Activated T-cell treated with anti-CD3 and anti-CD28 coated beads for 24 hours (primary cell): ENCODE results near the gene ELFN2.

Experiments
- DNase-seq: peaks from one replicate; pipeline ENCODE4 v3.0.0-alpha.2; 2020; ENCODE audit warnings: low read depth

ELFN2 gene

GRCh38 chr22:37381489-37381888 lies 45.8 kb downstream of the ELFN2 start:
- DNase-seq, result no peak

GRCh38 chr22:37379722-37380121 lies 47.6 kb downstream of the ELFN2 start:
- no peak for DNase-seq

- no peak for DNase-seq
These were observed 48.2 kb downstream of the ELFN2 start for GRCh38 chr22:37379085-37379484.

- no peak for DNase-seq
These were observed 48.6 kb downstream of the ELFN2 start for GRCh38 chr22:37378642-37379058.

GRCh38 chr22:37377927-37378326 lies 49.4 kb downstream of the ELFN2 start:
- no peak for DNase-seq

- no peak for DNase-seq
These were observed 50.1 kb downstream of the ELFN2 start for GRCh38 chr22:37377138-37377537.

- DNase-seq, result no peak
These were observed 50.6 kb downstream of the ELFN2 start for GRCh38 chr22:37376643-37377042.

GRCh38 chr22:37375801-37376200 lies 51.5 kb downstream of the ELFN2 start:
- DNase-seq, result no peak

GRCh38 chr22:37374571-37374970 lies 52.7 kb downstream of the ELFN2 start:
- DNase-seq, result no peak

GRCh38 chr22:37373451-37373850 lies 53.8 kb downstream of the ELFN2 start:
- no peak for DNase-seq

GRCh38 chr22:37371911-37372310 lies 55.4 kb downstream of the ELFN2 start:
- DNase-seq, result no peak

GRCh38 chr22:37371491-37371890 lies 55.8 kb downstream of the ELFN2 start:
- DNase-seq, result no peak

GRCh38 chr22:37370306-37370979 lies 56.8 kb downstream of the ELFN2 start:
- no peak for DNase-seq

GRCh38 chr22:37369483-37369882 lies 57.8 kb downstream of the ELFN2 start:
- DNase-seq, result no peak

- DNase-seq, result no peak
These were observed 59.2 kb downstream of the ELFN2 start for GRCh38 chr22:37368058-37368457.

- DNase-seq, result no peak
These were observed 60.7 kb downstream of the ELFN2 start for GRCh38 chr22:37366601-37367000.

GRCh38 chr22:37365950-37366349 lies 61.3 kb downstream of the ELFN2 start:
- DNase-seq, result no peak

GRCh38 chr22:37363261-37363992 lies 63.9 kb downstream of the ELFN2 start:
- DNase-seq, result no peak

- DNase-seq, result no peak
These were observed 64.7 kb downstream of the ELFN2 start for GRCh38 chr22:37362621-37363020.

- DNase-seq, result no peak
These were observed 68.4 kb downstream of the ELFN2 start for GRCh38 chr22:37358917-37359316.

- DNase-seq, result no peak
These were observed 68.9 kb downstream of the ELFN2 start for GRCh38 chr22:37358386-37358785.

- DNase-seq, result no peak
These were observed 69.7 kb downstream of the ELFN2 start for GRCh38 chr22:37357446-37358075.

- no peak for DNase-seq
These were observed 70.4 kb downstream of the ELFN2 start for GRCh38 chr22:37356922-37357321.
